Measurements from ENCODE around the gene FBXO3. TPM values are rescaled to one million over a fixed set of nuclear protein-coding genes. Genes with fewer than 3 reads are reported as not detected.

The FBXO3 gene
- total RNA-seq, 1 experiment from 2014 or later: 22.5 TPM

DNA sequence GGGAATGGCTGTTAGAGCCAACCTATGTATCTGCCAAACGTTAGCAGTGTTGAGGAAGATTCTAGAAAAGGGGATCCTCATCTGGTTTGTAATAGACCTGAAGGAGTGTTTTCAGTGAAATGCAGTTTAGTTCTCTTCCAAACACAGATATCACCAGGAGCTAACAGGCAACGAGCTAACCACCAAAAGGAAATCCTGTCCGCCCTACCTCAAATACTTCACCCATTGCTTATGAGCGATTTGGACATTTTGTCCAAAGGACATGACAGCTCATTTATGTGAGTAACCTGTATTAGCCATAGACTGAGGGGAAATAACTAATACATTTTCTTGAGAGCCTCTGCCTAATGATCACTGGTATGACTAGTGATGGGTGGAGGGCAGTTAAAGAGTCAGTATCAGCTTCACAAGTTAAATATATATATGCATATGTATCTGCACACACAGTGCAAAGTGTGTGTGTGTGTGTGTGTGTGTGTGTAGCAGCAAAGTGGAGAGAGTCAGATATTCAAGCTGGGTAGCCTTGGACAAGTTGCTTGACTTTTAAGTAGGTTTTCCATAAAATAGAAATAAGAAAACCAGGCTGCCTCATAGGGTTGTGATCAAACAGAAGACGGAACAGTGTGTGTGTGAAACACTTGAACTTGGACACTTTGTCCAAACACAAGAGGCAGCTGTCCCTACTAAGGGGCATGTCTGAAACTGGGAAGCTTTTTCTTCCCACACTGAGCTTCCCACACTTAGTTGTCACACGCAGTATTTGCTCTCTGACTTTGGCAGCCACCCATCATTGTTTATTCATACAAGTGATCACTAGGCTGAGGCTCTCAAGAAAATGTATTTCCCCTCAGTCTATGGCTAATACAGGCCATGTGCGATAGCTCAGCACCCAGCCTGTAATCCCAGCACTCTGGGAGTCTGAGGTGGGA is 72.8 kb downstream of the FBXO3 start:
- DNase-seq: peak; percentile 86
- POLR2A ChIA-PET (ENCODE audit: unreplicated experiment): interaction anchor here (0.6 to 3.4 kb wide), 7 partner anchors 8 to 52 kb away, joined by 3 to 45 read pairs (median 5); partner anchors contain the start of gene CD59
- BruUV-seq (replicated peaks): TSS peak; percentile 93
- Histone ChIP-seq H3K9me2 (replicated peaks; ENCODE audit: low read length) (no peaks in the 10 kb centered on the region), H4K20me1 (ENCODE audit: low read length) (no peaks in the 10 kb centered on the region), H3K4me3 (ENCODE audit: low read length) (peak overlapping the region; percentile 61), H3K79me2 (ENCODE audit: low read length) (peaks cover under 1% of the 10 kb centered on the region; the same call in 1 of the 2 replicates), H3K4me2 (ENCODE audit: low read length) (peak overlapping the region; percentile 85), H3K27ac (ENCODE audit: low read length) (peak overlapping the region; percentile 99), H3F3A (ENCODE audit: low read length, unreplicated experiment) (peaks cover 15% of the 10 kb centered on the region), H3K27me3 (ENCODE audit: low read length) (no peaks in the 10 kb centered on the region), H3K4me1 (ENCODE audit: insufficient read depth, low read length) (peaks cover 73% of the 10 kb centered on the region), H3K9ac (ENCODE audit: low read length) (peak overlapping the region; percentile 97), H3K9me3 (ENCODE audit: low read length) (no peaks in the 10 kb centered on the region), H2AFZ (ENCODE audit: low read length) (no peak overlapping the region), H3K36me3 (ENCODE audit: low read depth, low read length) (peaks cover 17% of the 10 kb centered on the region)
- peak; percentile 27 for ATAC-seq
- CTCF ChIA-PET: interaction anchor here (0.9 to 2.6 kb wide), 5 partner anchors 9 to 41 kb away, joined by 3 to 17 read pairs (median 7); partner anchors contain the start of gene CD59
- intact Hi-C loops (cut with micrococcal nuclease): loop anchor here (2.0 kb wide), 1 partner anchor 33 kb away; no protein-coding TSS in a partner anchor
- TF ChIP-seq EZH2phosphoT487 (IDR thresholded peaks at IDR 0.05; ENCODE audit: borderline replicate concordance, low read length) (no peak), EZH2 (IDR thresholded peaks at IDR 0.05; ENCODE audit: low read length, unreplicated experiment) (no peak)
- TF ChIP-seq, protein P1, sequence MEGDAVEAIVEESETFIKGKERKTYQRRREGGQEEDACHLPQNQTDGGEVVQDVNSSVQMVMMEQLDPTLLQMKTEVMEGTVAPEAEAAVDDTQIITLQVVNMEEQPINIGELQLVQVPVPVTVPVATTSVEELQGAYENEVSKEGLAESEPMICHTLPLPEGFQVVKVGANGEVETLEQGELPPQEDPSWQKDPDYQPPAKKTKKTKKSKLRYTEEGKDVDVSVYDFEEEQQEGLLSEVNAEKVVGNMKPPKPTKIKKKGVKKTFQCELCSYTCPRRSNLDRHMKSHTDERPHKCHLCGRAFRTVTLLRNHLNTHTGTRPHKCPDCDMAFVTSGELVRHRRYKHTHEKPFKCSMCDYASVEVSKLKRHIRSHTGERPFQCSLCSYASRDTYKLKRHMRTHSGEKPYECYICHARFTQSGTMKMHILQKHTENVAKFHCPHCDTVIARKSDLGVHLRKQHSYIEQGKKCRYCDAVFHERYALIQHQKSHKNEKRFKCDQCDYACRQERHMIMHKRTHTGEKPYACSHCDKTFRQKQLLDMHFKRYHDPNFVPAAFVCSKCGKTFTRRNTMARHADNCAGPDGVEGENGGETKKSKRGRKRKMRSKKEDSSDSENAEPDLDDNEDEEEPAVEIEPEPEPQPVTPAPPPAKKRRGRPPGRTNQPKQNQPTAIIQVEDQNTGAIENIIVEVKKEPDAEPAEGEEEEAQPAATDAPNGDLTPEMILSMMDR (conservative IDR thresholded peaks at IDR 0.05; ENCODE audit: low read depth, low read length): no peak

DNA sequence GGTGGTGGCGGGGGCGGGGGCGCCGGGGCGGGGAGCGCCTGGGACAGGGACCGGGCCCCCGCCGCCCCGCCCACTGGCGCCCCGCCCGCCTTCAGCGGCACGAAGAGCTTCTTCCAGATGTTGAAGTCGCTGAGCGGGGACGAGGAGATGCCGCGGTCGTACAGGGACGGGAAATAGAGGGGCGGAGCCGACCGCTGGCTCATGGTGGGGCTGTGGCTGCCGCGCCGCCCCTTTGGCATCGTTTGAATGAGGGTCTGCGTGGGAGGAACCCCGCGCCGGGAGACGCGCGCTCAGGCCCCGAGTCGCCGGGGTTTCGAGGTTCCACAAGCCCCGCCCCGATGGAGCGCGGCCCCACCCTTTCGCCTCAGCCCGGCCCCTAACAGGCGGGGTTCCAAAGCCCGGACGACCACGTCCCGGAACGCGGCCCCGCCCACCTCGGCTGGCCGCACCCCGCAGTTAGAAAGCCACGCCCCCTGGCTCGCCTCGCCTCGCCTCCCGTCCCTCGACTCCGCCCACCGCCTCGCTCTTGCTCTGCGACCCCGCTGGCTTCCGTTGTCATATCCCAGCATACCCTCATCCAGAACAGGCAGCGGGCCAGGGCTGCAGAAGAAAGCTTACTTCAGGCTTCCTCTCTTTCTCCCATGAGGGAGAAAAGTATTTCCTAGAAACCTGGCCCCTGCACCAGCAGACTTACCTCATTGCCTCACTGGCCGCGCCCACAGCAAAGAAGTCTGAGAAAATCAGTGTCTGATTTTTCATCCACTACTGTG is 73.6 kb downstream of the FBXO3 start, which contains the start of gene C11orf91:
Gene C11orf91, minus strand, starts transcription at position 325 of the 770 bp plus-strand sequence. Its CDS starts 86 bp downstream, at position 239.
- no TSS peak for BruUV-seq (replicated peaks)
- Histone ChIP-seq H3K27me3 (ENCODE audit: low read length) (no peaks in the 10 kb centered on the region), H3K9me3 (ENCODE audit: low read length) (no peaks in the 10 kb centered on the region), H3K36me3 (ENCODE audit: low read depth, low read length) (peaks cover 8% of the 10 kb centered on the region; the same call in 1 of the 2 replicates), H4K20me1 (ENCODE audit: low read length) (no peaks in the 10 kb centered on the region), H3K4me3 (ENCODE audit: low read length) (peak within 1 kb of the TSS; percentile 61), H3K4me1 (ENCODE audit: insufficient read depth, low read length) (peaks cover 67% of the 10 kb centered on the region), H3K27ac (ENCODE audit: low read length) (peak within 1 kb of the TSS; percentile 99), H3K79me2 (ENCODE audit: low read length) (no peaks in the 10 kb centered on the region), H3K9ac (ENCODE audit: low read length) (peak within 1 kb of the TSS; percentile 97), H3F3A (ENCODE audit: low read length, unreplicated experiment) (peaks cover 15% of the 10 kb centered on the region), H3K4me2 (ENCODE audit: low read length) (peak within 1 kb of the TSS; percentile 85), H3K9me2 (replicated peaks; ENCODE audit: low read length) (no peaks in the 10 kb centered on the region), H2AFZ (ENCODE audit: low read length) (peak within 1 kb of the TSS; percentile 64; the same call in 1 of the 2 replicates)
- ChIA-PET POLR2A (ENCODE audit: unreplicated experiment) (interaction anchor here (0.6 to 3.4 kb wide), 6 partner anchors 10 to 53 kb away, joined by 3 to 45 read pairs (median 9); partner anchors contain the start of gene CD59), CTCF (interaction anchor here (0.6 to 2.6 kb wide), 5 partner anchors 9 to 678 kb away, joined by 3 to 17 read pairs (median 7); partner anchors contain the start of gene CD59)
- peak; percentile 93 for DNase-seq
- ATAC-seq: peak; percentile 45
- intact Hi-C loops (cut with micrococcal nuclease): loop anchor here (1.0 kb wide), 1 partner anchor 10 kb away; no protein-coding TSS in a partner anchor
- TF ChIP-seq EZH2phosphoT487 (IDR thresholded peaks at IDR 0.05; ENCODE audit: borderline replicate concordance, low read length) (no peak), EZH2 (IDR thresholded peaks at IDR 0.05; ENCODE audit: low read length, unreplicated experiment) (no peak)
- TF ChIP-seq, protein P1 (conservative IDR thresholded peaks at IDR 0.05; ENCODE audit: low read depth, low read length): no peak
